Measurements from ENCODE around the gene TMEM131. TPM values are rescaled to one million over a fixed set of nuclear protein-coding genes. Genes with fewer than 3 reads are reported as not detected.
A peak's percentile ranks its signal among the peaks of the same experiment; 100 is the strongest.

TMEM131 gene
- total and polyA plus RNA-seq, 11 donors, result 9.3 to 38.3 (median 31.2) TPM

- Histone ChIP-seq H3K27me3 (no peaks in the 10 kb centered on the region), H3K9me3 (peaks cover 0 to 20% (median 2%) of the 10 kb centered on the region in 12 donors), H3K36me3 (no peaks in the 10 kb centered on the region), H3K4me3 (no peak overlapping the region), H3K27ac (no peak overlapping the region), H3K4me1 (peaks cover 0 to 62% (median 35%) of the 10 kb centered on the region in 12 donors)
- DNase-seq (no peak), ATAC-seq (no peak)
- intact Hi-C loops (cut with DNase I), result no loop called here
- WGBS, 4 donors, result 54 to 64% (median 60%) methylated on average over 4 of the region's 4 CpGs
- TF ChIP-seq CTCF (IDR thresholded peaks at IDR 0.05), result no peak
- no peak for TF ChIP-seq POLR2A (IDR thresholded peaks at IDR 0.05)
These were observed 26.4 kb downstream of the TMEM131 start for GRCh38 chr2:97969081-97970067.

GRCh38 chr2:97967931-97968627, 27.7 kb downstream of the TMEM131 start:
- ATAC-seq (peak in 2 of 4 donors; percentile 18 to 21), DNase-seq (no peak)
- WGBS, 4 donors, result 74 to 81% (median 79%) methylated on average over 7 of the region's 7 CpGs
- H3K27me3 ChIP-seq, result no peaks in the 10 kb centered on the region
- TF ChIP-seq POLR2A (IDR thresholded peaks at IDR 0.05), result no peak
- no peak for TF ChIP-seq CTCF (IDR thresholded peaks at IDR 0.05)
- H3K36me3 ChIP-seq, result no peaks in the 10 kb centered on the region
- peaks cover 0 to 66% (median 42%) of the 10 kb centered on the region in 12 donors for H3K4me1 ChIP-seq
- H3K4me3 ChIP-seq, result no peak overlapping the region
- intact Hi-C loops (cut with DNase I), result no loop called here
- H3K9me3 ChIP-seq, result peaks cover 0 to 7% (median 0%) of the 10 kb centered on the region in 12 donors
- H3K27ac ChIP-seq, result no peak overlapping the region

GRCh38 chr2:97967216-97967592, 28.5 kb downstream of the TMEM131 start:
- TF ChIP-seq POLR2A (IDR thresholded peaks at IDR 0.05) (no peak), CTCF (IDR thresholded peaks at IDR 0.05) (no peak)
- no peaks in the 10 kb centered on the region for H3K36me3 ChIP-seq
- H3K27me3 ChIP-seq, result no peaks in the 10 kb centered on the region
- DNase-seq (no peak), ATAC-seq (no peak)
- peaks cover 0 to 71% (median 42%) of the 10 kb centered on the region in 12 donors for H3K4me1 ChIP-seq
- H3K4me3 ChIP-seq, result no peak overlapping the region
- H3K27ac ChIP-seq, result no peak overlapping the region
- no peaks in the 10 kb centered on the region for H3K9me3 ChIP-seq
- intact Hi-C loops (cut with DNase I), result no loop called here

All from heart left ventricle (tissue), 16 donors.